Colonic mucosa (tissue), 4 donors: ENCODE data around the gene SDF2L1. TPM values are rescaled to one million over a fixed set of nuclear protein-coding genes. Genes with fewer than 3 reads are reported as not detected.

Experiments used
- DNase-seq: peaks from one replicate; pipeline ENCODE4 v3.0.0-alpha.2; 2020
- H3K27ac ChIP-seq: fragments of 200-600 bp; one replicate; pipeline ENCODE4 v1.8.0; 2021
- H3K27me3 ChIP-seq: fragments of 200-600 bp; one replicate; pipeline ENCODE4 v1.8.0; 2021
- H3K36me3 ChIP-seq: fragments of 200-600 bp; one replicate; pipeline ENCODE4 v1.8.0; 2021
- H3K4me1 ChIP-seq: fragments of 200-600 bp; one replicate; pipeline ENCODE4 v1.8.0; 2021; ENCODE audit warnings: mild to moderate bottlenecking
- H3K4me3 ChIP-seq: fragments of 200-600 bp; one replicate; pipeline ENCODE4 v1.8.0; 2021
- H3K9ac ChIP-seq, 2 donors: one replicate each; pipeline ENCODE4 v1.7.0; 2013; ENCODE audit warnings: control low read depth in 2 of 2, low read depth in 2 of 2, low read length in 2 of 2
- H3K9me3 ChIP-seq: fragments of 200-600 bp; one replicate; pipeline ENCODE4 v1.8.0; 2021
- intact Hi-C: fragments of 100-400 bp; cut with DNase I; formaldehyde crosslinking; loops from one replicate; pipeline ENCODE4 v1.14.1; 2022
- total RNA-seq, 2 donors: library from RNA; stranded (reverse); fragmentation: NEBNext Ultra II Directional in 1 of 2; extraction: Animal tissue kit (Norgen Biotek cat#: 25700) in 1 of 2; gene quantifications; one replicate each; pipeline ENCODE4 v1.2.1, GENCODE V29; 2021
- TF ChIP-seq, protein P1 (sequence below): fragments of 200-600 bp; IDR thresholded peaks from one replicate; pipeline ENCODE4 v1.8.0; 2022; ENCODE audit warnings: antibody characterized with exemption, mild to moderate bottlenecking
- donor health status: healthy.
- donor health status: DM: no; HTN: no; CAD: no.
- donor health status: DM: no; HTN: no; CAD: no.

The SDF2L1 gene
- total RNA-seq, 2 donors from 2014 or later = 48.8 to 177 TPM

DNA sequence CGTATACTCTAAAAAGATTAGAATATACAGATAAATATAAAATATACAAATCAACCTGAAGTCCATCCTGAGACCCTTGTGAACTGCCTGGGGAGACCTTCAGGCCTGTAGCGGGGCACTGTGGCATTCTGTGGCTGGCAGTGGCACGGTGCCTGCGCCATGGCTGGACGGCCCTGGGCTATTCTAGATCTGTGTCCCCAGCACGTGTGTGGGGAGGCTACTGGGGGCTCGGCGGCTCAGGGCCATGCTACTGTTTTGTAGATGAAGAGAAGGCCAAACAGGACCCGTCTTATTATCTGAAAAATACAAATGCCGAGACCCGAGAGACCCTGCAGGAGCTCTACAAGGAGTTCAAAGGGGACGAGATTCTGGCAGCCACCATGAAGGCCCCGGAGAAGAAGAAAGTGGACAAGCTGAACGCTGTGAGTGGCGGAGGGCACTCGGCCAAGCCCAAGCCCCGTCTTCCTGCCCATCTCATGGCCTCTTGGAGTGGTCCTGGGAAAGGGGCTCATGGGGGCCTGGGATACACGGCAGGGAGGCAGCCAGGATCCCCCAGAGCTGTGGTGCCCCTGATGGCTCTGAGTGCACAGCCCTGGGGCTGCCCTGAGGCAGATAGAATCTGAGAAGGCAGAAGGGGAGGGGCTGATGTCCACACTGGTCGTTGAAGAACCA lies 42.5 kb downstream of the SDF2L1 start:
- TF ChIP-seq, protein P1, sequence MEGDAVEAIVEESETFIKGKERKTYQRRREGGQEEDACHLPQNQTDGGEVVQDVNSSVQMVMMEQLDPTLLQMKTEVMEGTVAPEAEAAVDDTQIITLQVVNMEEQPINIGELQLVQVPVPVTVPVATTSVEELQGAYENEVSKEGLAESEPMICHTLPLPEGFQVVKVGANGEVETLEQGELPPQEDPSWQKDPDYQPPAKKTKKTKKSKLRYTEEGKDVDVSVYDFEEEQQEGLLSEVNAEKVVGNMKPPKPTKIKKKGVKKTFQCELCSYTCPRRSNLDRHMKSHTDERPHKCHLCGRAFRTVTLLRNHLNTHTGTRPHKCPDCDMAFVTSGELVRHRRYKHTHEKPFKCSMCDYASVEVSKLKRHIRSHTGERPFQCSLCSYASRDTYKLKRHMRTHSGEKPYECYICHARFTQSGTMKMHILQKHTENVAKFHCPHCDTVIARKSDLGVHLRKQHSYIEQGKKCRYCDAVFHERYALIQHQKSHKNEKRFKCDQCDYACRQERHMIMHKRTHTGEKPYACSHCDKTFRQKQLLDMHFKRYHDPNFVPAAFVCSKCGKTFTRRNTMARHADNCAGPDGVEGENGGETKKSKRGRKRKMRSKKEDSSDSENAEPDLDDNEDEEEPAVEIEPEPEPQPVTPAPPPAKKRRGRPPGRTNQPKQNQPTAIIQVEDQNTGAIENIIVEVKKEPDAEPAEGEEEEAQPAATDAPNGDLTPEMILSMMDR = no peak
- Histone ChIP-seq H3K4me1 (no peaks in the 10 kb centered on the region), H3K9me3 (no peaks in the 10 kb centered on the region), H3K36me3 (peaks cover 8% of the 10 kb centered on the region), H3K9ac (no peak overlapping the region), H3K27ac (no peak overlapping the region), H3K4me3 (no peak overlapping the region), H3K27me3 (no peaks in the 10 kb centered on the region)
- DNase-seq = no peak
- intact Hi-C loops = no loop called here

DNA sequence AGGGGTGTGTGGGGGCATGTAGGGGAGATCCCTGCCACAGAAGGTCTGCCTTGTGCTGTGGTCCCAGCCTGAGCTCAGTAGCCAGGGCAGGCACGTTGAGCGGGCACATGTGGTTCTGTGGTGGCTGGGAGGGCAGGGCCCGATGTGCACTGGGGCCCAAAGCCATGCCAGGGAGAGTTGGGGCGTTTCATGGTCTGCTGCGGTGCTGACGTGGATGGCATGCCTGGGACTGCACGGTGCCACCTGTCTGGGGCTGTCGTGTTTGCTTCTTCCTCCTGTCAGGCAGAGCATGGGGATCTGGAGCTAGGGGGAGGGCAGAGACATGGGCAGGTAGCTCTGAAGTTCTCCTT lies 43.0 kb downstream of the SDF2L1 start:
- H3K27ac ChIP-seq = no peak overlapping the region

DNA sequence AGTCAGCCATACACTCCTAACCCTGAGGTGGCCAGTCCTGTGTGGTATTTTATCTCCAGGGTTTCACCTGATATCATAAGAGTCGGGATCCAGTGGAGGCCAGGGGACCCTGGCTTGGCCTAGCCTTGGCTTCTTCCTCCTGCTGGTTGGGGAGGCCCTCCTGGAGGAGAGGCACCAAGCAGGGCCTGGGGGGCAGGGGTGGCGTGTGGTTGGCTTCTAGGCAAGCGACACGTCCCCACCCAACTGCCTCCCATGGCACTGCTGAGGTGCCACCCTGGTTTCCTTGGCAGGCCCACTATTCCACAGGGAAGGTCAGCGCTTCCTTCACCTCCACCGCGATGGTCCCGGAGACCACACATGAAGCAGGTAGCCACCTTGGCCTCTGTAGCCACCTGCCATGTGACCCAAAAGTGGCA lies 44.1 kb downstream of the SDF2L1 start:
- no peak for DNase-seq
- Histone ChIP-seq H3K36me3 (peaks cover 8% of the 10 kb centered on the region), H3K4me3 (no peak overlapping the region), H3K27me3 (no peaks in the 10 kb centered on the region), H3K9me3 (no peaks in the 10 kb centered on the region), H3K27ac (no peak overlapping the region), H3K4me1 (no peaks in the 10 kb centered on the region), H3K9ac (no peak overlapping the region)
- TF ChIP-seq, protein P1 = no peak
- intact Hi-C loops = no loop called here

More for the DNA sequence above, 43.0 kb downstream of the SDF2L1 start:
- H3K9ac ChIP-seq = no peak overlapping the region
- no peaks in the 10 kb centered on the region for H3K27me3 ChIP-seq
- H3K9me3 ChIP-seq = no peaks in the 10 kb centered on the region
- peaks cover 8% of the 10 kb centered on the region for H3K36me3 ChIP-seq
- H3K4me1 ChIP-seq = no peaks in the 10 kb centered on the region
- no peak for DNase-seq
- no peak overlapping the region for H3K4me3 ChIP-seq
- intact Hi-C loops = no loop called here
- TF ChIP-seq, protein P1 = no peak

DNA sequence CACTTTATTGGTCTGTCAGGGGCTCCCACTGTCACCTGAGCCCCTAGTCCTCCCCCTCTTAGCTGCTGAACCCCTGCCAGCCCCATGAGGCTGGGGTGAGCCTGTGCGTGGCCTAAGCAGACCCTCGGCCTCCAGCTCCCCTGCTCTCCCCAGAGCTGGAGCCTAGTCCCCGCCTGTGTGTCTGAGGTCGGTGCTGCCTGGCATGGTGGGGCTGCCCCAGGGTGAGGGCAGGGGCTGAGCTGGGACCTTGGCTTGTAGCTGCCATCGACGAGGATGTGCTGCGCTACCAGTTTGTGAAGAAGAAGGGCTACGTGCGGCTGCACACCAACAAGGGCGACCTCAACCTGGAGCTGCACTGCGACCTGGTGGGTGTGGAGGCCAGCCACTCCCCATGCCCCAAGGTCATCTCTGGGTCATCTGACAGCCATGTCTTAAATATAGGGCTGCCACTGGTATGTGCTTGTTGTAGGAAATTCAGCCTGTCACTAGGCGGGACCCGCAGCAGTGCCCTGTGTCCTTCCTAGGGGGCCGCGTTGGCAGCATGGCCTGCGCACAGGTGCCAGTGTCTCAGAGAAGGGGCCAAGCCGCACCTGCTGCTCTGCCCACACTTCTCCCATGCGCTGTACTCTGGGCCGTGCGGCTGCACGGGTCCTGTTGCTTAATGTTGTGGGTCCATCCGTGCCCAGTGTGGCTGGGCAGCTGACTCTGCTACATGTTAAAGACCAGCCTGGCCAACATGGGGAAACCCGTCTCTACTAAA lies 44.7 kb downstream of the SDF2L1 start:
- DNase-seq = no peak

DNA sequence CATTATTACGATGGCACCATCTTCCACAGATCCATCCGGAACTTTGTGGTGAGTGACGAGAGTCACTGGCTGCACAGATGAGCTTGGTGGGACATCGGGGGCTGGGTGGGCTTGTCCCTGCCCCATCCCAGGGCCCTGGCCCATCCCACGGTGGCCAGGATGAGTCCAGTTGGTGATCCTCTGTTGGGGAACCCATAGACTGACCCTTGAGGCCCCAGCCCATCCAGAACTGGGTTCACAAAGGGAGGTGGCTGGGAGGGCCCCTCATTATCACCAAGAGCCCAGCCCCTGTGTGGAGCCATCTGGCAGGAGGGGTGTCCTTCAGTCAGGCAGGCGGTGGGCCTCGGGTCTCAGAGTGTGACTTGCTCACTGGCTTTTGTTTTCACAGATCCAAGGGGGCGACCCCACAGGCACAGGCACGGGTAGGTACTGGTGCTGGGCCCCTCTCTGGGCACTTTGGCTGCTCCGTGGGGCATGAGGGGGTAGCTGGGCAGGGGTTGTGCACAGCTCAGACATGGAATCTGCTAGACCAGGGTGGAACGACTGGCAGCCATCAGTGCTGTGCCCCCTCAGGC lies 45.7 kb downstream of the SDF2L1 start:
- DNase-seq = no peak
- no peak overlapping the region for H3K9ac ChIP-seq
- H3K4me3 ChIP-seq = no peak overlapping the region
- no peaks in the 10 kb centered on the region for H3K4me1 ChIP-seq
- H3K36me3 ChIP-seq = peaks cover 8% of the 10 kb centered on the region
- H3K27ac ChIP-seq = no peak overlapping the region
- no peaks in the 10 kb centered on the region for H3K9me3 ChIP-seq
- no peaks in the 10 kb centered on the region for H3K27me3 ChIP-seq
- intact Hi-C loops = no loop called here
- TF ChIP-seq, protein P1 = no peak

More for the DNA sequence above, 44.7 kb downstream of the SDF2L1 start:
- intact Hi-C loops = no loop called here
- Histone ChIP-seq H3K9ac (no peak overlapping the region), H3K9me3 (no peaks in the 10 kb centered on the region), H3K27ac (no peak overlapping the region), H3K27me3 (no peaks in the 10 kb centered on the region), H3K4me1 (no peaks in the 10 kb centered on the region), H3K4me3 (no peak overlapping the region), H3K36me3 (peaks cover 8% of the 10 kb centered on the region)
- TF ChIP-seq, protein P1 = no peak
